Smooth muscle cell (in vitro differentiated cells): Measurements from ENCODE around the gene USP15. TPM values are rescaled to one million over a fixed set of nuclear protein-coding genes. Genes with fewer than 3 reads are reported as not detected.

Source experiments
- DNase-seq: peaks from one replicate; lab custom pipeline; 2025; ENCODE audit not compliant: unreplicated experiment; lab: John Stamatoyannopoulos, UW
- H2AFZ ChIP-seq: fragments of 200-600 bp; sonication (generic); 2 replicates; pipeline ENCODE4 v1.6.0; 2016; ENCODE audit warnings: antibody characterized with exemption, low read depth, mild to moderate bottlenecking
- H3F3A ChIP-seq: fragments of 200-600 bp; sonication (generic); 2 replicates; pipeline ENCODE4 v1.6.0; 2017; ENCODE audit warnings: antibody characterized with exemption, low read depth
- H3K27ac ChIP-seq: fragments of 200-600 bp; sonication (generic); 2 replicates; pipeline ENCODE4 v1.5.1; 2016; ENCODE audit warnings: low read depth, mild to moderate bottlenecking
- H3K27me3 ChIP-seq: fragments of 200-600 bp; sonication (generic); 2 replicates; pipeline ENCODE4 v1.6.1; 2016; ENCODE audit warnings: low read depth, mild to moderate bottlenecking
- H3K36me3 ChIP-seq: fragments of 200-600 bp; sonication (generic); 2 replicates; pipeline ENCODE4 v1.5.1; 2016; ENCODE audit warnings: low read depth
- H3K4me1 ChIP-seq: fragments of 200-600 bp; sonication (generic); 2 replicates; pipeline ENCODE4 v1.5.1; 2016; ENCODE audit warnings: low read depth
- H3K4me2 ChIP-seq: fragments of 200-600 bp; sonication (generic); 2 replicates; pipeline ENCODE4 v1.6.0; 2016; ENCODE audit warnings: mild to moderate bottlenecking
- H3K4me3 ChIP-seq: fragments of 200-600 bp; sonication (generic); 2 replicates; pipeline ENCODE4 v1.5.1; 2016; ENCODE audit warnings: mild to moderate bottlenecking
- H3K79me2 ChIP-seq: fragments of 200-600 bp; sonication (generic); 2 replicates; pipeline ENCODE4 v1.6.0; 2016; ENCODE audit warnings: low read depth, mild to moderate bottlenecking
- H3K9ac ChIP-seq: fragments of 200-600 bp; sonication (generic); 2 replicates; pipeline ENCODE4 v1.6.0; 2016; ENCODE audit warnings: low read depth
- H3K9me3 ChIP-seq: fragments of 200-600 bp; sonication (generic); replicated peaks from 2 replicates; pipeline ENCODE4 v1.5.1; 2016; ENCODE audit warnings: low read depth
- H4K20me1 ChIP-seq: fragments of 200-600 bp; sonication (generic); 2 replicates; pipeline ENCODE4 v1.6.0; 2016; ENCODE audit warnings: low read depth
- WGBS: methylation state at CpG from one replicate; pipeline ENCODE4 v1.1.7; 2016; ENCODE audit warnings: low lambda C conversion rate; 5-methylcytosine and 5-hydroxymethylcytosine counted together
- polyA plus RNA-seq: library from polyadenylated mRNA; unstranded; fragments of >200 nt; fragmentation: Nextera tagmentation; extraction: Ambion mirVana; gene quantifications from 2 replicates; pipeline ENCODE4 v1.2.1, GENCODE V29; 2016
- total RNA-seq: library from RNA; depleted of rRNA; stranded (reverse); fragments of >200 nt; gene quantifications from 2 replicates; pipeline ENCODE4 v1.2.3, GENCODE V29; 2014
- TF ChIP-seq, protein P1 (sequence below): fragments of 200-600 bp; sonication (generic); IDR thresholded peaks from 2 replicates; pipeline ENCODE4 v1.5.1; 2017; ENCODE audit warnings: borderline replicate concordance, mild to moderate bottlenecking, antibody characterized with exemption; ENCODE audit not compliant: insufficient read depth, poor library complexity, severe bottlenecking

Gene USP15
- total and polyA plus RNA-seq, 2 experiments from 2014 or later = 28.7 to 53.5 TPM

DNA sequence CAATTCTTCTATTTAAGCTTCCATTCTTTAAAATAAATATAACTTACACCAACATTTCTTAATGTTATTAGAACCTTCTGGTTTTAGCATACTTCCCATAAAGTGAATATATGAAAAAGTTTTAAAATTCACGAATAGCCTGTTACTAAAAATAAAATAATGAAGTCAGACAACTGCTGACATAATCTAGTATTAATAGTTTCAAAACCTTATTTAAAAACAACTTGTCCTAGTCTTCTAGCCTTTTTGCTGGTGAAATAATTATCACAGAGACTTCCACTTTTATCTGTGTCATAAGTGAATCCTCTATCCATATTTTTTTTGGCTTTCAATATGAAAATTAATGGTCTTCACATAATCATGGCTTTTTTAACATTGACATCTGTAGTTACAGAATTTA is 112.6 kb downstream of the USP15 start:
- no peak overlapping the region for H2AFZ ChIP-seq
- H3K9me3 ChIP-seq = no peaks in the 10 kb centered on the region
- H3K4me3 ChIP-seq = no peak overlapping the region
- TF ChIP-seq, protein P1, sequence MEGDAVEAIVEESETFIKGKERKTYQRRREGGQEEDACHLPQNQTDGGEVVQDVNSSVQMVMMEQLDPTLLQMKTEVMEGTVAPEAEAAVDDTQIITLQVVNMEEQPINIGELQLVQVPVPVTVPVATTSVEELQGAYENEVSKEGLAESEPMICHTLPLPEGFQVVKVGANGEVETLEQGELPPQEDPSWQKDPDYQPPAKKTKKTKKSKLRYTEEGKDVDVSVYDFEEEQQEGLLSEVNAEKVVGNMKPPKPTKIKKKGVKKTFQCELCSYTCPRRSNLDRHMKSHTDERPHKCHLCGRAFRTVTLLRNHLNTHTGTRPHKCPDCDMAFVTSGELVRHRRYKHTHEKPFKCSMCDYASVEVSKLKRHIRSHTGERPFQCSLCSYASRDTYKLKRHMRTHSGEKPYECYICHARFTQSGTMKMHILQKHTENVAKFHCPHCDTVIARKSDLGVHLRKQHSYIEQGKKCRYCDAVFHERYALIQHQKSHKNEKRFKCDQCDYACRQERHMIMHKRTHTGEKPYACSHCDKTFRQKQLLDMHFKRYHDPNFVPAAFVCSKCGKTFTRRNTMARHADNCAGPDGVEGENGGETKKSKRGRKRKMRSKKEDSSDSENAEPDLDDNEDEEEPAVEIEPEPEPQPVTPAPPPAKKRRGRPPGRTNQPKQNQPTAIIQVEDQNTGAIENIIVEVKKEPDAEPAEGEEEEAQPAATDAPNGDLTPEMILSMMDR = no peak
- H3K36me3 ChIP-seq = peaks cover 4% of the 10 kb centered on the region
- H3K4me2 ChIP-seq = no peak overlapping the region
- no peaks in the 10 kb centered on the region for H3K27me3 ChIP-seq
- H3K79me2 ChIP-seq = no peaks in the 10 kb centered on the region
- H3K27ac ChIP-seq = no peak overlapping the region
- H3K9ac ChIP-seq = no peak overlapping the region
- peaks cover 32% of the 10 kb centered on the region for H4K20me1 ChIP-seq
- 98% methylated on average over 1 of the region's 1 CpG for WGBS
- no peaks in the 10 kb centered on the region for H3K4me1 ChIP-seq
- H3F3A ChIP-seq = no peaks in the 10 kb centered on the region
- DNase-seq = no peak

GRCh38 chr12:62375603-62376002 is 115.4 kb downstream of the USP15 start:
- Histone ChIP-seq H3K4me1 (no peaks in the 10 kb centered on the region), H4K20me1 (peaks cover 34% of the 10 kb centered on the region), H3K4me2 (no peak overlapping the region), H3F3A (no peaks in the 10 kb centered on the region), H3K79me2 (peaks cover 3% of the 10 kb centered on the region), H2AFZ (no peak overlapping the region), H3K36me3 (peaks cover 4% of the 10 kb centered on the region), H3K27ac (no peak overlapping the region), H3K4me3 (no peak overlapping the region), H3K9me3 (no peaks in the 10 kb centered on the region), H3K9ac (no peak overlapping the region), H3K27me3 (no peaks in the 10 kb centered on the region)
- DNase-seq = no peak
- 96% methylated on average over 3 of the region's 3 CpGs for WGBS
- TF ChIP-seq, protein P1 = no peak

GRCh38 chr12:62379026-62379722 is 119.0 kb downstream of the USP15 start:
- Histone ChIP-seq H3K4me2 (no peak overlapping the region), H3K36me3 (no peaks in the 10 kb centered on the region), H3K9me3 (no peaks in the 10 kb centered on the region), H3K4me3 (no peak overlapping the region), H3K9ac (no peak overlapping the region), H3K4me1 (no peaks in the 10 kb centered on the region), H3K79me2 (peaks cover 3% of the 10 kb centered on the region), H3K27me3 (no peaks in the 10 kb centered on the region), H4K20me1 (peaks cover 16% of the 10 kb centered on the region), H3K27ac (no peak overlapping the region), H2AFZ (no peak overlapping the region), H3F3A (no peaks in the 10 kb centered on the region)
- WGBS = 84% methylated on average over 2 of the region's 2 CpGs
- no peak for DNase-seq
- TF ChIP-seq, protein P1 = no peak

DNA sequence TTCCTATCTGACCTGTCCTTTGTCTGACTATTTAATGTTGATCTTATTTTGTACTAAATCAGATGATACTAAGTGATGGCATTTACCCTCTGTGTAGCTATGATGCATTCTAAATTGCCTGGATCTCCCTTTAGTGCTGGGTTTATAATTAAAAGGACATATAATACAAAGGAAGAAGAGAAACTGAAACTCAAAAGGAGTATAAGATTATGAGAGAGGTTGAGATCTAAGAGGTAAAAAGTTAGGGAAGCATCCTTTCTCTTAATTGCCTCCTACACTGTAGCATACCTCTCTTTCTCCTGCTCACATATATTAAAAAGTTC is 119.5 kb downstream of the USP15 start:
- H3K27ac ChIP-seq = no peak overlapping the region
- H3K79me2 ChIP-seq = peaks cover 3% of the 10 kb centered on the region
- TF ChIP-seq, protein P1 = no peak

More for the DNA sequence above, 119.5 kb downstream of the USP15 start:
- H3K27me3 ChIP-seq = no peaks in the 10 kb centered on the region
- no peaks in the 10 kb centered on the region for H3F3A ChIP-seq
- H3K4me3 ChIP-seq = no peak overlapping the region
- H3K4me1 ChIP-seq = no peaks in the 10 kb centered on the region
- no peak for DNase-seq
- H3K9me3 ChIP-seq = no peaks in the 10 kb centered on the region
- no peak overlapping the region for H2AFZ ChIP-seq
- H3K9ac ChIP-seq = no peak overlapping the region
- no peak overlapping the region for H3K4me2 ChIP-seq
- peaks cover 13% of the 10 kb centered on the region for H4K20me1 ChIP-seq
- peaks cover 2% of the 10 kb centered on the region for H3K36me3 ChIP-seq
